Dermis microvascular lymphatic vessel endothelial cell (primary cell): Measurements from ENCODE around the gene DDO. TPM values are rescaled to one million over a fixed set of nuclear protein-coding genes. Genes with fewer than 3 reads are reported as not detected.
"Not testable (repeated sequence)": the region's sequence is repeated elsewhere in the genome, so short reads cannot be mapped to it uniquely, and the experiment has no call there.

ENCODE experiments used
- DNase-seq, 2 donors: peaks; one replicate each; pipeline versions ENCODE4 v3.0.0 to v3.0.0-alpha.2; 2010; ENCODE audit warnings: low read depth in 2 of 2
- total RNA-seq: library from RNA; depleted of rRNA; stranded (reverse); fragments of >200 nt; gene quantifications from 2 replicates; pipeline ENCODE4 v1.2.1, GENCODE V29; 2014

DDO gene
- total RNA-seq, 1 donor from 2014 or later, result 3.3 TPM

- no peak for DNase-seq
Measured at GRCh38 chr6:110367825-110368224, 47.5 kb downstream of the DDO start.

GRCh38 chr6:110366975-110367374 lies 48.4 kb downstream of the DDO start:
- DNase-seq, result no peak

GRCh38 chr6:110366256-110366655 lies 49.1 kb downstream of the DDO start:
- DNase-seq, result no peak

GRCh38 chr6:110364364-110365105 lies 50.8 kb downstream of the DDO start:
- DNase-seq, result no peak

- DNase-seq, result no peak
Measured at GRCh38 chr6:110363748-110364147, 51.6 kb downstream of the DDO start.

- no peak for DNase-seq
Measured at GRCh38 chr6:110360676-110361075, 54.7 kb downstream of the DDO start.

GRCh38 chr6:110359556-110359955 lies 55.8 kb downstream of the DDO start:
- DNase-seq, result no peak

GRCh38 chr6:110358553-110359160 lies 56.7 kb downstream of the DDO start:
- DNase-seq, result no peak

GRCh38 chr6:110357664-110358552 lies 57.5 kb downstream of the DDO start, which contains the start of gene METTL24:
Gene METTL24 (minus strand): TSS chr6:110358349. CDS start chr6:110358272, 77 bp downstream.
- DNase-seq, result no peak

GRCh38 chr6:110357298-110357663 lies 58.1 kb downstream of the DDO start:
- DNase-seq, result no peak

GRCh38 chr6:110356778-110357177 lies 58.6 kb downstream of the DDO start:
- DNase-seq, result no peak

GRCh38 chr6:110355727-110356126 lies 59.6 kb downstream of the DDO start:
- DNase-seq, result no peak

- no peak for DNase-seq
Measured at GRCh38 chr6:110355022-110355421, 60.4 kb downstream of the DDO start.

- DNase-seq, result no peak
Measured at GRCh38 chr6:110354153-110354552, 61.2 kb downstream of the DDO start.

GRCh38 chr6:110353457-110354001 lies 61.8 kb downstream of the DDO start:
- DNase-seq, result no peak

GRCh38 chr6:110352563-110353262 lies 62.7 kb downstream of the DDO start:
- no peak for DNase-seq

GRCh38 chr6:110351986-110352385 lies 63.4 kb downstream of the DDO start:
- no peak for DNase-seq

- DNase-seq, result no peak
Measured at GRCh38 chr6:110351546-110351945, 63.8 kb downstream of the DDO start.

GRCh38 chr6:110350593-110350992 lies 64.8 kb downstream of the DDO start:
- not testable (repeated sequence) for DNase-seq

- no peak for DNase-seq
Measured at GRCh38 chr6:110348961-110349690, 66.2 kb downstream of the DDO start.

- no peak for DNase-seq
Measured at GRCh38 chr6:110345025-110345424, 70.3 kb downstream of the DDO start.
